ENCODE measurements around the gene ENDOV. TPM values are rescaled to one million over a fixed set of nuclear protein-coding genes. Genes with fewer than 3 reads are reported as not detected.
"Not testable (repeated sequence)": the region's sequence is repeated elsewhere in the genome, so short reads cannot be mapped to it uniquely, and the experiment has no call there.

ENDOV gene
- total and polyA plus RNA-seq, 2 donors (not counting 1 experiment from before 2014, with no cell fraction given) = 13.1 to 28.7 TPM

DNA sequence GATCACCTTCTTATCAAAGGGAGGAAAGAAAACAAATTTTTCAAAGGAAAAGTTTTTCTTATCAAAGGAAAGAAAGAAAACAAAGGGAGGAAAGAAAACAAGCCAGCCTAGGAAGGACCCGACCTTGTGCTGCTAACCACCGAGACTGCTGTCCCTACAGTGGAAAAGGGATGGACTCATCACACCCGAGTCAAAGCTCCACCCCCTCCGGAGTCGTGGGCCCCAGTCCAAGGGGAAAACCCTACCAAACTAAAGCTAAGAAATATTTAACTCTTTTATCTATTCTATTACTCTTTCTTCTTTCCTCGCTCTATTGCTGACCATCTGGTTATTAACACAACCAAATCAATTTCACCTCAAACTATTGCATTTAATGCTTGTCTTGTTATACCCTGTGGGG is 6.1 kb upstream of the ENDOV start:
- TF ChIP-seq, protein P1, sequence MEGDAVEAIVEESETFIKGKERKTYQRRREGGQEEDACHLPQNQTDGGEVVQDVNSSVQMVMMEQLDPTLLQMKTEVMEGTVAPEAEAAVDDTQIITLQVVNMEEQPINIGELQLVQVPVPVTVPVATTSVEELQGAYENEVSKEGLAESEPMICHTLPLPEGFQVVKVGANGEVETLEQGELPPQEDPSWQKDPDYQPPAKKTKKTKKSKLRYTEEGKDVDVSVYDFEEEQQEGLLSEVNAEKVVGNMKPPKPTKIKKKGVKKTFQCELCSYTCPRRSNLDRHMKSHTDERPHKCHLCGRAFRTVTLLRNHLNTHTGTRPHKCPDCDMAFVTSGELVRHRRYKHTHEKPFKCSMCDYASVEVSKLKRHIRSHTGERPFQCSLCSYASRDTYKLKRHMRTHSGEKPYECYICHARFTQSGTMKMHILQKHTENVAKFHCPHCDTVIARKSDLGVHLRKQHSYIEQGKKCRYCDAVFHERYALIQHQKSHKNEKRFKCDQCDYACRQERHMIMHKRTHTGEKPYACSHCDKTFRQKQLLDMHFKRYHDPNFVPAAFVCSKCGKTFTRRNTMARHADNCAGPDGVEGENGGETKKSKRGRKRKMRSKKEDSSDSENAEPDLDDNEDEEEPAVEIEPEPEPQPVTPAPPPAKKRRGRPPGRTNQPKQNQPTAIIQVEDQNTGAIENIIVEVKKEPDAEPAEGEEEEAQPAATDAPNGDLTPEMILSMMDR (conservative IDR thresholded peaks at IDR 0.05 in 1 of 2, IDR thresholded peaks at IDR 0.05 in 1 of 2; ENCODE audit: low read depth in 1 of 2, low read length in 2 of 2) = no peak
- Histone ChIP-seq H3K27ac (ENCODE audit: insufficient read depth, low read length) (no peak overlapping the region), H3K9ac (ENCODE audit: insufficient read depth, low read length) (no peak overlapping the region), H4K20me1 (ENCODE audit: control insufficient read depth, extremely low read depth, insufficient read depth, low read length) (no peaks in the 10 kb centered on the region), H3K36me3 (ENCODE audit: control insufficient read depth, insufficient read depth, low read length) (no peaks in the 10 kb centered on the region), H3K4me2 (ENCODE audit: extremely low read depth, insufficient read depth, low read length) (no peak overlapping the region), H3K9me3 (ENCODE audit: control insufficient read depth, insufficient read depth, low read depth, low read length) (no peaks in the 10 kb centered on the region), H3K79me2 (ENCODE audit: control insufficient read depth, insufficient read depth, low read length) (no peaks in the 10 kb centered on the region), H3K4me3 (replicated peaks in 1 of 4; ENCODE audit: control extremely low read depth in 1 of 4, insufficient read depth in 1 of 4, low read depth in 3 of 4, low read length in 4 of 4) (no peak overlapping the region), H3K4me1 (ENCODE audit: control insufficient read depth, extremely low read depth, insufficient read depth, low read length) (no peaks in the 10 kb centered on the region), H2AFZ (ENCODE audit: low read length) (no peak overlapping the region), H3K27me3 (ENCODE audit: control insufficient read depth, insufficient read depth, low read length) (no peaks in the 10 kb centered on the region)
- no peak for DNase-seq (ENCODE audit: low read depth in 2 of 2)

DNA sequence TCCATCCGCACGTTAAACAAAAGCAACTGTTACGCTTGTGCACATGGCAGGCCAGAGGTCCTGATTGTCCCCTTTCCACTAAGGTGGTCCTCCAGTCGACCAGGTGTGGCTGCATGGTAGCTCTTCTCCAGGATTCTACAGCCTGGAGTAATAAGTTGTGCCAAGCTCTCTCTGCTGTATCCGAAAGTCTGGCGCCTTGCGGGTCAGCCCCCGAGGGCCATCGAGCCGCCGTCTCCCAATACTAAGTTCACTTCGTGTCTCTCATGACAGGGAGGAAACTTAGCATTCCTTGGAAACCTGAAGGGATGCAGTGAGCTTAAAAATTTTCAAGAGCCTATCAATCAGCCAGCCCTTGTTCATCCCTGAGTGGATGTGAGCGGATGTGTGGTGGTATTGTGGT is 5.3 kb upstream of the ENDOV start:
- H3K4me3 ChIP-seq (replicated peaks in 1 of 4; ENCODE audit: control extremely low read depth in 1 of 4, insufficient read depth in 1 of 4, low read depth in 3 of 4, low read length in 4 of 4) = no peak overlapping the region
- DNase-seq (ENCODE audit: low read depth in 2 of 2) = no peak
- no peak overlapping the region for H3K27ac ChIP-seq (ENCODE audit: insufficient read depth, low read length)
- H2AFZ ChIP-seq (ENCODE audit: low read length) = no peak overlapping the region
- H3K9ac ChIP-seq (ENCODE audit: insufficient read depth, low read length) = no peak overlapping the region
- no peaks in the 10 kb centered on the region for H4K20me1 ChIP-seq (ENCODE audit: control insufficient read depth, extremely low read depth, insufficient read depth, low read length)
- H3K27me3 ChIP-seq (ENCODE audit: control insufficient read depth, insufficient read depth, low read length) = no peaks in the 10 kb centered on the region
- peaks cover 2% of the 10 kb centered on the region for H3K4me1 ChIP-seq (ENCODE audit: control insufficient read depth, extremely low read depth, insufficient read depth, low read length)
- no peaks in the 10 kb centered on the region for H3K36me3 ChIP-seq (ENCODE audit: control insufficient read depth, insufficient read depth, low read length)
- no peaks in the 10 kb centered on the region for H3K79me2 ChIP-seq (ENCODE audit: control insufficient read depth, insufficient read depth, low read length)
- no peak overlapping the region for H3K4me2 ChIP-seq (ENCODE audit: extremely low read depth, insufficient read depth, low read length)
- TF ChIP-seq, protein P1 (conservative IDR thresholded peaks at IDR 0.05 in 1 of 2, IDR thresholded peaks at IDR 0.05 in 1 of 2; ENCODE audit: low read depth in 1 of 2, low read length in 2 of 2) = no peak
- no peak for TF ChIP-seq EZH2 (IDR thresholded peaks at IDR 0.05; ENCODE audit: low read length, missing control alignments)
- H3K9me3 ChIP-seq (ENCODE audit: control insufficient read depth, insufficient read depth, low read depth, low read length) = no peaks in the 10 kb centered on the region

DNA sequence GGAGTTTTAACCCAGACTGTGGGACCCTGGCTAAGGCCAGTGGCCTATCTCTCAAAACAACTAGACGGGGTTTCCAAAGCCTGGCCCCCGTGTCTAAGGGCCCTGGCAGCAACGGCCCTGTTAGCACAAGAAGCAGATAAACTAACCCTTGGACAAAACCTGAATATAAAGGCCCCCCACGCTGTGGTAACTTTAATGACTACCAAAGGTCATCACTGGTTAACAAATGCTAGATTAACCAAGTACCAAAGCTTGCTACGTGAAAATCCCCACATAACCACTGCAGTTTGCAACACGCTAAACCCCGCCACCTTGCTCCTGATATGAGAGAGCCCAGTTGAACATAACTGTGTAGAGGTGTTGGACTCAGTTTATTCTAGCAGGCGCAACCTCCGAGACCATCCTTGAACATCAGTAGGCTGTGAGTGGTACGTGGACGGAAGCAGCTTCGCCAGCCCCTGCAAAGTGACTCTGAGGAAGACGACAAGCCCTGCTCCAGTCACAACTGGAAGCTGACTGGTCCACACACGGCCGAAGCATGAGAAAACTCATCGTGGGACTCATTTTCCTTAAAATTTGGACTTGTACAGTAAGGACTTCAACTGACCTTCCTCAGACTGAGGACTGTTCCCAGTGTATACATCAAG is 4.4 kb upstream of the ENDOV start:
- not testable (repeated sequence) for DNase-seq (ENCODE audit: low read depth in 2 of 2); H3K27me3 ChIP-seq (ENCODE audit: control insufficient read depth, insufficient read depth, low read length); H3K4me3 ChIP-seq (replicated peaks in 1 of 4; ENCODE audit: control extremely low read depth in 1 of 4, insufficient read depth in 1 of 4, low read depth in 3 of 4, low read length in 4 of 4); H3K9ac ChIP-seq (ENCODE audit: insufficient read depth, low read length); H3K4me2 ChIP-seq (ENCODE audit: extremely low read depth, insufficient read depth, low read length); H4K20me1 ChIP-seq (ENCODE audit: control insufficient read depth, extremely low read depth, insufficient read depth, low read length); H3K27ac ChIP-seq (ENCODE audit: insufficient read depth, low read length); H3K36me3 ChIP-seq (ENCODE audit: control insufficient read depth, insufficient read depth, low read length); H3K79me2 ChIP-seq (ENCODE audit: control insufficient read depth, insufficient read depth, low read length); H3K9me3 ChIP-seq (ENCODE audit: control insufficient read depth, insufficient read depth, low read depth, low read length); H3K4me1 ChIP-seq (ENCODE audit: control insufficient read depth, extremely low read depth, insufficient read depth, low read length); H2AFZ ChIP-seq (ENCODE audit: low read length)

All from fibroblast of lung (primary cell).